ENCODE measurements around the gene SMIM20.

SMIM20 gene

GRCh38 chr4:25879091-25879584 is 34.9 kb upstream of the SMIM20 start:
- Mint-ChIP-seq H3K4me3 (no peak overlapping the region), H3K9me3 (no peaks in the 10 kb centered on the region), H3K27me3 (ENCODE audit: low read depth, poor library complexity) (peaks cover 3% of the 10 kb centered on the region), H3K4me1 (peaks cover 41% of the 10 kb centered on the region), H3K27ac (no peak overlapping the region), H3K36me3 (ENCODE audit: low read depth) (no peaks in the 10 kb centered on the region)
- TF ChIP-seq, protein P1, sequence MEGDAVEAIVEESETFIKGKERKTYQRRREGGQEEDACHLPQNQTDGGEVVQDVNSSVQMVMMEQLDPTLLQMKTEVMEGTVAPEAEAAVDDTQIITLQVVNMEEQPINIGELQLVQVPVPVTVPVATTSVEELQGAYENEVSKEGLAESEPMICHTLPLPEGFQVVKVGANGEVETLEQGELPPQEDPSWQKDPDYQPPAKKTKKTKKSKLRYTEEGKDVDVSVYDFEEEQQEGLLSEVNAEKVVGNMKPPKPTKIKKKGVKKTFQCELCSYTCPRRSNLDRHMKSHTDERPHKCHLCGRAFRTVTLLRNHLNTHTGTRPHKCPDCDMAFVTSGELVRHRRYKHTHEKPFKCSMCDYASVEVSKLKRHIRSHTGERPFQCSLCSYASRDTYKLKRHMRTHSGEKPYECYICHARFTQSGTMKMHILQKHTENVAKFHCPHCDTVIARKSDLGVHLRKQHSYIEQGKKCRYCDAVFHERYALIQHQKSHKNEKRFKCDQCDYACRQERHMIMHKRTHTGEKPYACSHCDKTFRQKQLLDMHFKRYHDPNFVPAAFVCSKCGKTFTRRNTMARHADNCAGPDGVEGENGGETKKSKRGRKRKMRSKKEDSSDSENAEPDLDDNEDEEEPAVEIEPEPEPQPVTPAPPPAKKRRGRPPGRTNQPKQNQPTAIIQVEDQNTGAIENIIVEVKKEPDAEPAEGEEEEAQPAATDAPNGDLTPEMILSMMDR (IDR thresholded peaks at IDR 0.05): no peak
- DNase-seq: no peak

- Mint-ChIP-seq H3K27me3 (ENCODE audit: low read depth, poor library complexity) (peaks cover 3% of the 10 kb centered on the region), H3K27ac (no peak overlapping the region), H3K36me3 (ENCODE audit: low read depth) (no peaks in the 10 kb centered on the region), H3K4me1 (peaks cover 41% of the 10 kb centered on the region), H3K9me3 (no peaks in the 10 kb centered on the region), H3K4me3 (no peak overlapping the region)
- DNase-seq: no peak
- TF ChIP-seq, protein P1 (IDR thresholded peaks at IDR 0.05): no peak
Observed at GRCh38 chr4:25879587-25879986, 34.4 kb upstream of the SMIM20 start.

GRCh38 chr4:25879991-25880651 is 33.9 kb upstream of the SMIM20 start:
- Mint-ChIP-seq H3K4me3 (no peak overlapping the region), H3K27ac (no peak overlapping the region), H3K27me3 (ENCODE audit: low read depth, poor library complexity) (peaks cover 3% of the 10 kb centered on the region), H3K36me3 (ENCODE audit: low read depth) (no peaks in the 10 kb centered on the region), H3K4me1 (peaks cover 42% of the 10 kb centered on the region), H3K9me3 (no peaks in the 10 kb centered on the region)
- TF ChIP-seq, protein P1 (IDR thresholded peaks at IDR 0.05): no peak
- DNase-seq: no peak

GRCh38 chr4:25881193-25881592 is 32.8 kb upstream of the SMIM20 start:
- Mint-ChIP-seq H3K36me3 (ENCODE audit: low read depth) (no peaks in the 10 kb centered on the region), H3K27me3 (ENCODE audit: low read depth, poor library complexity) (peaks cover 3% of the 10 kb centered on the region), H3K4me3 (no peak overlapping the region), H3K4me1 (peaks cover 49% of the 10 kb centered on the region), H3K27ac (no peak overlapping the region), H3K9me3 (no peaks in the 10 kb centered on the region)
- TF ChIP-seq, protein P1 (IDR thresholded peaks at IDR 0.05): no peak
- DNase-seq: no peak

DNA sequence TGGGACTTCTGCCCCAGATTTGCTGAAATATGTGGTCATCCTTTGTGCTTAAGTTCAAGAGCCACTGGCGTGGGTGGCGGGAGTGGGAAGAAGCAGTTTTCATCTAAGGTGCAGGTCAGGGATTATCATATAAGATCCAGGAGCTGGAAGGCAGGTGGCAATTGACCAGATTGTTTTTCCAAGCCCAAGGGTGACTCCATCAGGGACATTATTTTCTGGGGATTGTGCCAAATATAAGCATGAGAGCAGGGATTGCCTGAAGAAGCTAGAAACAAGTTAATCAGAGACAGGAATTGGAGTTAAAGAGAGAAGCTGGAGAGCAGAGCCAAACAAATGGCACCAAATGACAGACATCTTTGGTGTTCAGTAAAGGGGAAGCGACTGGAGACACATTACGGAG is 31.8 kb upstream of the SMIM20 start:
- no peaks in the 10 kb centered on the region for H3K36me3 Mint-ChIP-seq (ENCODE audit: low read depth)
- DNase-seq: no peak
- peaks cover 53% of the 10 kb centered on the region for H3K4me1 Mint-ChIP-seq
- H3K4me3 Mint-ChIP-seq: no peak overlapping the region
- H3K9me3 Mint-ChIP-seq: no peaks in the 10 kb centered on the region
- H3K27ac Mint-ChIP-seq: peak overlapping the region; percentile 34
- TF ChIP-seq, protein P1 (IDR thresholded peaks at IDR 0.05): no peak
- peaks cover 3% of the 10 kb centered on the region for H3K27me3 Mint-ChIP-seq (ENCODE audit: low read depth, poor library complexity)

- Mint-ChIP-seq H3K4me3 (no peak overlapping the region), H3K9me3 (no peaks in the 10 kb centered on the region), H3K4me1 (peaks cover 52% of the 10 kb centered on the region), H3K36me3 (ENCODE audit: low read depth) (no peaks in the 10 kb centered on the region), H3K27me3 (ENCODE audit: low read depth, poor library complexity) (peaks cover 3% of the 10 kb centered on the region), H3K27ac (peak overlapping the region; percentile 90)
- TF ChIP-seq, protein P1 (IDR thresholded peaks at IDR 0.05): no peak
- no peak for DNase-seq
Observed at GRCh38 chr4:25883565-25883964, 30.5 kb upstream of the SMIM20 start.

Measured in nephron progenitor cell (in vitro differentiated cells).